SU-DHL-6 (cell line): ENCODE data around the gene ASB3.

ENCODE experiments used
- H2AFZ ChIP-seq: fragments of 200-600 bp; sonication (generic); 2 replicates; pipeline ENCODE4 v1.6.1; 2014; ENCODE audit warnings: low read depth, mild to moderate bottlenecking, moderate library complexity, mixed read lengths, antibody characterized with exemption, low read length; ENCODE audit not compliant: severe bottlenecking
- H3F3A ChIP-seq: fragments of 200-600 bp; shearing (Covaris generic); 2 replicates; pipeline ENCODE4 v1.6.0; 2016; ENCODE audit warnings: antibody characterized with exemption, mild to moderate bottlenecking; ENCODE audit not compliant: insufficient read depth
- H3K27ac ChIP-seq: fragments of 200-600 bp; sonication (generic); 2 replicates; pipeline ENCODE4 v1.5.1; 2016; ENCODE audit warnings: low read depth, mild to moderate bottlenecking, low read length, moderate library complexity, mixed read lengths
- H3K27me3 ChIP-seq: fragments of 200-600 bp; sonication (generic), shearing (Covaris generic); 2 replicates; pipeline ENCODE4 v1.6.0; 2014; ENCODE audit warnings: mild to moderate bottlenecking, low read length
- H3K36me3 ChIP-seq: fragments of 200-600 bp; sonication (generic); 2 replicates; pipeline ENCODE4 v1.6.1; 2014; ENCODE audit warnings: mild to moderate bottlenecking, low read length, mixed read lengths
- H3K4me2 ChIP-seq: fragments of 300-600, 200-600 bp; shearing (Covaris generic), sonication (generic); 2 replicates; pipeline ENCODE4 v1.6.0; 2014; ENCODE audit warnings: low read length, low read depth, mild to moderate bottlenecking; ENCODE audit not compliant: poor library complexity, severe bottlenecking
- H3K4me3 ChIP-seq: fragments of 200-600 bp; sonication (generic); 2 replicates; pipeline ENCODE4 v1.5.1; 2014; ENCODE audit warnings: antibody characterized with exemption, low read length, mild to moderate bottlenecking, mixed read lengths; ENCODE audit not compliant: insufficient read depth, poor library complexity, severe bottlenecking
- H3K79me2 ChIP-seq: fragments of 200-600 bp; sonication (generic); 2 replicates; pipeline ENCODE4 v1.6.1; 2014; ENCODE audit warnings: mild to moderate bottlenecking, low read length, moderate library complexity; ENCODE audit not compliant: insufficient read depth
- H3K9ac ChIP-seq: fragments of 200-600 bp; sonication (generic); 2 replicates; pipeline ENCODE4 v1.7.0; 2014; ENCODE audit warnings: mild to moderate bottlenecking, low read length
- H3K9me2 ChIP-seq: fragments of 200-600 bp; sonication (generic); replicated peaks from 2 replicates; pipeline ENCODE4 v1.6.1; 2014; ENCODE audit warnings: low read length; ENCODE audit not compliant: insufficient read depth
- H3K9me3 ChIP-seq: fragments of 200-600 bp; sonication (generic); 2 replicates; pipeline ENCODE4 v1.6.1; 2014; ENCODE audit warnings: low read length, mixed read lengths; ENCODE audit not compliant: insufficient read depth
- H4K20me1 ChIP-seq: fragments of 200-600 bp; sonication (generic); 2 replicates; pipeline ENCODE4 v1.6.1; 2014; ENCODE audit warnings: low read depth, mild to moderate bottlenecking, antibody characterized with exemption, low read length, moderate library complexity, mixed read lengths
- CTCF ChIP-seq: fragments of 200-600 bp; sonication (generic); IDR thresholded peaks from one replicate; pipeline ENCODE4 v1.5.1; 2017; ENCODE audit warnings: antibody characterized with exemption, mild to moderate bottlenecking, low read length, moderate library complexity; ENCODE audit not compliant: insufficient read depth, poor library complexity, severe bottlenecking
- EZH2phosphoT487 ChIP-seq: fragments of 200-600 bp; sonication (generic), shearing (Covaris generic); conservative IDR thresholded peaks from 2 replicates; pipeline ENCODE4 v1.6.1; 2018; ENCODE audit warnings: mild to moderate bottlenecking, antibody characterized with exemption, low read length, moderate library complexity, mixed read lengths

Gene ASB3

GRCh38 chr2:53751728-53752127 lies 35.0 kb downstream of the ASB3 start:
- Histone ChIP-seq H4K20me1 (no peaks in the 10 kb centered on the region), H3K36me3 (no peaks in the 10 kb centered on the region), H3K27me3 (no peaks in the 10 kb centered on the region), H3K4me2 (no peak overlapping the region), H3K79me2 (no peaks in the 10 kb centered on the region), H3K9ac (no peak overlapping the region), H3F3A (0 out of 2 replicates have a peak, but pooled peaks cover 4% of the 10 kb centered on the region), H3K9me3 (no peaks in the 10 kb centered on the region), H3K27ac (no peak overlapping the region), H3K4me3 (no peak overlapping the region), H2AFZ (no peak overlapping the region), H3K9me2 (no peaks in the 10 kb centered on the region)
- TF ChIP-seq EZH2phosphoT487, result no peak
- TF ChIP-seq CTCF, result no peak

GRCh38 chr2:53750041-53750768 lies 36.5 kb downstream of the ASB3 start:
- no peak overlapping the region for H3K27ac ChIP-seq
- H2AFZ ChIP-seq, result no peak overlapping the region
- no peaks in the 10 kb centered on the region for H3K27me3 ChIP-seq
- no peaks in the 10 kb centered on the region for H3K9me3 ChIP-seq
- no peak for TF ChIP-seq EZH2phosphoT487
- TF ChIP-seq CTCF, result no peak
- H3K9ac ChIP-seq, result no peak overlapping the region
- H4K20me1 ChIP-seq, result no peaks in the 10 kb centered on the region
- H3K4me2 ChIP-seq, result no peak overlapping the region
- H3F3A ChIP-seq, result 0 out of 2 replicates have a peak, but pooled peaks cover 4% of the 10 kb centered on the region
- no peaks in the 10 kb centered on the region for H3K36me3 ChIP-seq
- H3K79me2 ChIP-seq, result no peaks in the 10 kb centered on the region
- H3K4me3 ChIP-seq, result no peak overlapping the region
- H3K9me2 ChIP-seq, result no peaks in the 10 kb centered on the region

- no peak overlapping the region for H3K27ac ChIP-seq
- H3F3A ChIP-seq, result 0 out of 2 replicates have a peak, but pooled peaks cover 7% of the 10 kb centered on the region
- no peaks in the 10 kb centered on the region for H3K9me3 ChIP-seq
- no peaks in the 10 kb centered on the region for H3K36me3 ChIP-seq
- H2AFZ ChIP-seq, result no peak overlapping the region
- no peaks in the 10 kb centered on the region for H3K79me2 ChIP-seq
- H3K4me2 ChIP-seq, result no peak overlapping the region
- H3K9me2 ChIP-seq, result no peaks in the 10 kb centered on the region
- H4K20me1 ChIP-seq, result no peaks in the 10 kb centered on the region
- no peak overlapping the region for H3K4me3 ChIP-seq
- H3K27me3 ChIP-seq, result no peaks in the 10 kb centered on the region
- no peak for TF ChIP-seq EZH2phosphoT487
- no peak for TF ChIP-seq CTCF
- H3K9ac ChIP-seq, result no peak overlapping the region
Observed at GRCh38 chr2:53744395-53745065, 42.2 kb downstream of the ASB3 start.
